ENCODE measurements around the gene FBXO39.
"Not testable (repeated sequence)": the region's sequence is repeated elsewhere in the genome, so short reads cannot be mapped to it uniquely, and the experiment has no call there.

The FBXO39 gene

DNA sequence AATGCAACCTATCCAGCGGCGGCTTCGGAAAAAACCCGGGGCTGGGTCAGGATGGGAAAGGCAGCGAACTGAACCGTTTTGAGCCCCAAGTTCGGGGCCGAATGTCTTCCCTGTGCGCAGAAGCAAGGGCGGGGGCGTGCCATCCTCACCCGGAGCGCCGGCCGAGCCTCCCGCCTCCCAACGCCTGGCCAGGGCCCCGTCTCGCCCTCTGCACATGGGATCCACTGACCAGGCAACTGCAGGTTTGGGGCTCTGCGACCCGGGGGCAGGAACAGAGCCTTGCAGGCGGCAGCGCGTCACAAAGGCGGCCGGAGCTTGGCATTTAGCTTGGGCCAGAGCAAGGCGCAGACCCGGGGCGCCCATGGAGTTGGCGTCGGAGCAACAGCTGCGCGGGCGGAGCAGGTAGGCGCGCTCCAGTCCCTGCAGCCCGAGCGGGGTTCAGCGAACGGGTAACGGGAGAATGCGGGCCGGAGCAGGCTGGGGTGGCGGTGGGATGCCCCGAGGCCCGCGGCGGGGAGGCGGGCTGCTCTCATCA is at the start of gene FBXO39:
Gene FBXO39 (plus strand): TSS at position 345 of the 535 bp plus-strand sequence. CDS start 3,654 bp downstream, outside the sequence.
- no peak for DNase-seq (ENCODE audit: low read depth)
- no peak within 1 kb of the TSS for H3K4me3 ChIP-seq (ENCODE audit: low read depth, low read length)
- TF ChIP-seq, protein P1, sequence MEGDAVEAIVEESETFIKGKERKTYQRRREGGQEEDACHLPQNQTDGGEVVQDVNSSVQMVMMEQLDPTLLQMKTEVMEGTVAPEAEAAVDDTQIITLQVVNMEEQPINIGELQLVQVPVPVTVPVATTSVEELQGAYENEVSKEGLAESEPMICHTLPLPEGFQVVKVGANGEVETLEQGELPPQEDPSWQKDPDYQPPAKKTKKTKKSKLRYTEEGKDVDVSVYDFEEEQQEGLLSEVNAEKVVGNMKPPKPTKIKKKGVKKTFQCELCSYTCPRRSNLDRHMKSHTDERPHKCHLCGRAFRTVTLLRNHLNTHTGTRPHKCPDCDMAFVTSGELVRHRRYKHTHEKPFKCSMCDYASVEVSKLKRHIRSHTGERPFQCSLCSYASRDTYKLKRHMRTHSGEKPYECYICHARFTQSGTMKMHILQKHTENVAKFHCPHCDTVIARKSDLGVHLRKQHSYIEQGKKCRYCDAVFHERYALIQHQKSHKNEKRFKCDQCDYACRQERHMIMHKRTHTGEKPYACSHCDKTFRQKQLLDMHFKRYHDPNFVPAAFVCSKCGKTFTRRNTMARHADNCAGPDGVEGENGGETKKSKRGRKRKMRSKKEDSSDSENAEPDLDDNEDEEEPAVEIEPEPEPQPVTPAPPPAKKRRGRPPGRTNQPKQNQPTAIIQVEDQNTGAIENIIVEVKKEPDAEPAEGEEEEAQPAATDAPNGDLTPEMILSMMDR (conservative IDR thresholded peaks at IDR 0.05; ENCODE audit: low read depth, low read length): no peak

GRCh38 chr17:6729531-6729930 is 46.5 kb upstream of the FBXO39 start:
- DNase-seq (ENCODE audit: low read depth): no peak
- no peak overlapping the region for H3K4me3 ChIP-seq (ENCODE audit: low read depth, low read length)
- TF ChIP-seq, protein P1 (conservative IDR thresholded peaks at IDR 0.05; ENCODE audit: low read depth, low read length): no peak

DNA sequence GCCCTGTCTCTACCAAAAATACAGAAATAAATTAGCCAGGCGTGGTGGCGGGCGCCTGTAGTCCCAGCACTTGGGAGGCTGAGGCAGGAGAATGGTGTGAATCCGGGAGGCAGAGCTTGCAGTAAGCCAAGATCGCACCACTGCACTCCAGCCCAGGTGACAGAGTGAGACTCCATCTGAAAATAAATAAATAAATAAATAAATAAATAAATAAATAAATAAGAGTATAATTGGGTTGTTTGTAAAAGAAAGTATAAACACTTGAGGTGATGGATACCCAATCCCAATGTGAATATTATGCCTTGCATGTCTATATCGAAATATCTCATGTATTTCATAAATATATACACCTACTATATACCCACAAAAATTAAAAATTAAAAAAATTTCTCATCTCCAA is 29.4 kb upstream of the FBXO39 start:
- not testable (repeated sequence) for H3K4me3 ChIP-seq (ENCODE audit: low read depth, low read length); DNase-seq (ENCODE audit: low read depth)

GRCh38 chr17:6748617-6749016 is 27.4 kb upstream of the FBXO39 start:
- no peak for DNase-seq (ENCODE audit: low read depth)
- TF ChIP-seq, protein P1 (conservative IDR thresholded peaks at IDR 0.05; ENCODE audit: low read depth, low read length): no peak
- no peak overlapping the region for H3K4me3 ChIP-seq (ENCODE audit: low read depth, low read length)

- TF ChIP-seq, protein P1 (conservative IDR thresholded peaks at IDR 0.05; ENCODE audit: low read depth, low read length): peak; percentile 47
These were observed 26.5 kb upstream of the FBXO39 start for GRCh38 chr17:6749519-6749918.

DNA sequence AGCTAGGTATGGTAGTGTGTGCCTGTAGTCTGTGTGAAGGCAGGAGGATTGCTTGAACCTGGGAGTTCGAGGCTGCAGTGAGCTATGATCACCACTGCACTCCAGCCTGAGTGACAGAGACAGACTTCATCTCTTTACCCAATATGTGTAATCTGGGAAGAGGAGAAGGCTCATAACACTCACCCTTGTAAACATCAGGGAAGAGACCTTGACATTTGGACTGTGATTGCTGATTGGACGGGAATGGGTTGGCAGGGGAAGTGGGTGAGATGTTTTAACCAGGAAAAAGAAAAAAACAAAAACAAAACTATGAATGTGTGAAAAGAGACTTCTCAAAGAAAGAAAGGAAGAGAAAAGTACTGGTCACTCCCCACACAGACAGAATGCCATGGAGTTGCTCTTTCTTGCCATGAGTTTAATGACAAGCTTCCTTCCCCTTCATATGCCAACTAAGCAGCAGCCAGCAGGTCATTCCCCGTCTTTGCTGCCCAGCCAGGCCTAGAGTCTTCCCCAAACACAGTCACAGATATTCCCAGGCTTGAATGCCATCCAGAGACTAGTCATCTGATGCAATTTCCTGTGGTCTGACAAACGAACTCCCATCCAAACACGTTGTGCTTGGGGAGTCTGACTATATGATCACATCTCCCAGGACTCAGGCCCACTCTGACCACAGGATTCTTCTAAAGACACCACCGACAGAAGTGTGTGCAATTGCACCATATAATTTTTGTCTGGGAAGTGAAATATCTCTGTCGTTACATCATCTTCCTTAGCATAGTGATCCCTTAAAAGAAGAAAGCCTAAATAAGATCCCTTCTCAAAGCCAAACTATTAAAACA is 23.7 kb upstream of the FBXO39 start:
- TF ChIP-seq, protein P1 (conservative IDR thresholded peaks at IDR 0.05; ENCODE audit: low read depth, low read length): no peak
- H3K4me3 ChIP-seq (ENCODE audit: low read depth, low read length): no peak overlapping the region
- peak; percentile 100 for DNase-seq (ENCODE audit: low read depth)

More at GRCh38 chr17:6749519-6749918, 26.5 kb upstream of the FBXO39 start:
- peak; percentile 46 for DNase-seq (ENCODE audit: low read depth)
- H3K4me3 ChIP-seq (ENCODE audit: low read depth, low read length): no peak overlapping the region

DNA sequence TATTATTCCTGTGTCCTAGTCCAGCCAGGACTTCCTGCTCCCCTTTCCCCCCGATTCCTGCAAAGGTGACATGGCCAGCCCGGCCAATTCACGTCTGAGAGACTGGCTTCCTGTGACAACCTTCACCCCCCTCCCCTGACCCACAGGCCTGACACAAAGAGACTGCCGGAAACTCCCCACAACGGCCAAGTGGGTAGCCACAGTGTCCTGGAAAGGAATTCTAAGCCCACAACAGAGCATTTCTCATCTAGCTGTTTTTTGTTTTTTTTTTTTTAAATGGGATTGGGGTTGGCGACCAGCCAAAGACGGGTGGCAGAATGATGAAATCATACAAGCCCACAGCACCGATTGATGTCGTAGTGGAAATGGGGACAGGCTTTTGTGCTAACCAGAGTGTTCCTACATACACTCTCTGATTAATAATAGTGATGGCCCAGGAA is 23.0 kb upstream of the FBXO39 start:
- H3K4me3 ChIP-seq (ENCODE audit: low read depth, low read length): peak overlapping the region; percentile 10
- peak; percentile 88 for DNase-seq (ENCODE audit: low read depth)
- TF ChIP-seq, protein P1 (conservative IDR thresholded peaks at IDR 0.05; ENCODE audit: low read depth, low read length): no peak

Measured in choroid plexus epithelial cell (primary cell).